ENCODE data around the gene TLCD1. TPM values are rescaled to one million over a fixed set of nuclear protein-coding genes. Genes with fewer than 3 reads are reported as not detected.

The TLCD1 gene
- total RNA-seq, 1 experiment from 2014 or later: 7.1 TPM

- Histone ChIP-seq H3K4me3 (ENCODE audit: low read length) (no peak overlapping the region), H4K20me1 (ENCODE audit: low read length) (no peaks in the 10 kb centered on the region), H3K4me1 (ENCODE audit: insufficient read depth, low read length) (peaks cover 9% of the 10 kb centered on the region; the same call in 1 of the 2 replicates), H3K9me2 (replicated peaks; ENCODE audit: low read length) (no peaks in the 10 kb centered on the region), H3F3A (ENCODE audit: low read length, unreplicated experiment) (no peaks in the 10 kb centered on the region), H3K27ac (ENCODE audit: low read length) (peak overlapping the region; percentile 32; the same call in 1 of the 2 replicates), H3K9ac (ENCODE audit: low read length) (no peak overlapping the region), H3K79me2 (ENCODE audit: low read length) (no peaks in the 10 kb centered on the region), H3K9me3 (ENCODE audit: low read length) (no peaks in the 10 kb centered on the region), H3K27me3 (ENCODE audit: low read length) (no peaks in the 10 kb centered on the region), H3K4me2 (ENCODE audit: low read length) (peak overlapping the region; percentile 46), H2AFZ (ENCODE audit: low read length) (no peak overlapping the region), H3K36me3 (ENCODE audit: low read depth, low read length) (no peaks in the 10 kb centered on the region)
- TF ChIP-seq CTCF (conservative IDR thresholded peaks at IDR 0.05; ENCODE audit: low read depth, low read length): no peak
- no peak for TF ChIP-seq EZH2 (IDR thresholded peaks at IDR 0.05; ENCODE audit: low read length, unreplicated experiment)
- no peak for TF ChIP-seq EZH2phosphoT487 (IDR thresholded peaks at IDR 0.05; ENCODE audit: borderline replicate concordance, low read length)
- BruUV-seq (replicated peaks): no TSS peak
- peak; percentile 88 for ATAC-seq
- ChIA-PET CTCF (interaction anchor here (1.5 kb wide), 1 partner anchor 9 kb away, joined by 5 read pairs; the partner anchor contains the start of gene TLCD1), POLR2A (ENCODE audit: unreplicated experiment) (interaction anchor here (0.5 kb wide), 1 partner anchor 24 kb away, joined by 6 read pairs; the partner anchor contains the start of gene PROCA1)
- DNase-seq: peak; percentile 57
- intact Hi-C loops (cut with micrococcal nuclease): no loop called here
Observed at GRCh38 chr17:28735242-28735722, 9.2 kb upstream of the TLCD1 start.

- no peak overlapping the region for H3K9ac ChIP-seq (ENCODE audit: low read length)
- TF ChIP-seq EZH2phosphoT487 (IDR thresholded peaks at IDR 0.05; ENCODE audit: borderline replicate concordance, low read length) (no peak), CTCF (conservative IDR thresholded peaks at IDR 0.05; ENCODE audit: low read depth, low read length) (no peak), EZH2 (IDR thresholded peaks at IDR 0.05; ENCODE audit: low read length, unreplicated experiment) (no peak)
- H4K20me1 ChIP-seq (ENCODE audit: low read length): no peaks in the 10 kb centered on the region
- no peaks in the 10 kb centered on the region for H3K36me3 ChIP-seq (ENCODE audit: low read depth, low read length)
- POLR2A ChIA-PET (ENCODE audit: unreplicated experiment): interaction anchor here (0.5 kb wide), 1 partner anchor 23 kb away, joined by 6 read pairs; the partner anchor contains the start of gene PROCA1
- no peaks in the 10 kb centered on the region for H3F3A ChIP-seq (ENCODE audit: low read length, unreplicated experiment)
- H3K4me3 ChIP-seq (ENCODE audit: low read length): no peak overlapping the region
- no peak for DNase-seq
- peak overlapping the region; percentile 46 for H3K4me2 ChIP-seq (ENCODE audit: low read length)
- no peaks in the 10 kb centered on the region for H3K27me3 ChIP-seq (ENCODE audit: low read length)
- H3K9me2 ChIP-seq (replicated peaks; ENCODE audit: low read length): no peaks in the 10 kb centered on the region
- CTCF ChIA-PET: interaction anchor here (1.5 kb wide), 1 partner anchor 8 kb away, joined by 5 read pairs; the partner anchor contains the start of gene TLCD1
- peak overlapping the region; percentile 32; the same call in 1 of the 2 replicates for H3K27ac ChIP-seq (ENCODE audit: low read length)
- H3K79me2 ChIP-seq (ENCODE audit: low read length): no peaks in the 10 kb centered on the region
- H2AFZ ChIP-seq (ENCODE audit: low read length): no peak overlapping the region
- ATAC-seq: no peak
- no peaks in the 10 kb centered on the region for H3K9me3 ChIP-seq (ENCODE audit: low read length)
- H3K4me1 ChIP-seq (ENCODE audit: insufficient read depth, low read length): peaks cover 10% of the 10 kb centered on the region
- intact Hi-C loops (cut with micrococcal nuclease): no loop called here
- no TSS peak for BruUV-seq (replicated peaks)
Observed at GRCh38 chr17:28734712-28735241, 8.7 kb upstream of the TLCD1 start.

GRCh38 chr17:28733346-28733745 lies 7.3 kb upstream of the TLCD1 start:
- no peaks in the 10 kb centered on the region for H3F3A ChIP-seq (ENCODE audit: low read length, unreplicated experiment)
- intact Hi-C loops (cut with micrococcal nuclease): no loop called here
- H2AFZ ChIP-seq (ENCODE audit: low read length): no peak overlapping the region
- no peak overlapping the region for H3K9ac ChIP-seq (ENCODE audit: low read length)
- H3K4me2 ChIP-seq (ENCODE audit: low read length): no peak overlapping the region
- no peaks in the 10 kb centered on the region for H4K20me1 ChIP-seq (ENCODE audit: low read length)
- no peaks in the 10 kb centered on the region for H3K36me3 ChIP-seq (ENCODE audit: low read depth, low read length)
- DNase-seq: no peak
- no peaks in the 10 kb centered on the region for H3K27me3 ChIP-seq (ENCODE audit: low read length)
- no peak for TF ChIP-seq CTCF (conservative IDR thresholded peaks at IDR 0.05; ENCODE audit: low read depth, low read length)
- ChIA-PET CTCF (no interaction called here), POLR2A (ENCODE audit: unreplicated experiment) (no interaction called here)
- no peaks in the 10 kb centered on the region for H3K9me3 ChIP-seq (ENCODE audit: low read length)
- no peak for ATAC-seq
- no peaks in the 10 kb centered on the region for H3K9me2 ChIP-seq (replicated peaks; ENCODE audit: low read length)
- no TSS peak for BruUV-seq (replicated peaks)
- no peak overlapping the region; the same call in 1 of the 2 replicates for H3K27ac ChIP-seq (ENCODE audit: low read length)
- no peaks in the 10 kb centered on the region for H3K79me2 ChIP-seq (ENCODE audit: low read length)
- peaks cover 13% of the 10 kb centered on the region for H3K4me1 ChIP-seq (ENCODE audit: insufficient read depth, low read length)
- H3K4me3 ChIP-seq (ENCODE audit: low read length): no peak overlapping the region

Measured in PC-3 (cell line).